RPMI7951 (cell line): Measurements from ENCODE around the gene SLC26A3. TPM values are rescaled to one million over a fixed set of nuclear protein-coding genes. Genes with fewer than 3 reads are reported as not detected.
A peak's percentile ranks its signal among the peaks of the same experiment; 100 is the strongest.

Experiments
- DNase-seq: peaks from one replicate; pipeline ENCODE4 v3.0.0-alpha.2; 2012; ENCODE audit warnings: low read depth
- total RNA-seq: library from RNA; depleted of rRNA; stranded (reverse); fragments of >200 nt; shearing (Covaris generic); gene quantifications from 2 replicates; pipeline ENCODE4 v1.2.3, GENCODE V29; 2014

The SLC26A3 gene
- total RNA-seq, 1 experiment from 2014 or later: not detected

DNA sequence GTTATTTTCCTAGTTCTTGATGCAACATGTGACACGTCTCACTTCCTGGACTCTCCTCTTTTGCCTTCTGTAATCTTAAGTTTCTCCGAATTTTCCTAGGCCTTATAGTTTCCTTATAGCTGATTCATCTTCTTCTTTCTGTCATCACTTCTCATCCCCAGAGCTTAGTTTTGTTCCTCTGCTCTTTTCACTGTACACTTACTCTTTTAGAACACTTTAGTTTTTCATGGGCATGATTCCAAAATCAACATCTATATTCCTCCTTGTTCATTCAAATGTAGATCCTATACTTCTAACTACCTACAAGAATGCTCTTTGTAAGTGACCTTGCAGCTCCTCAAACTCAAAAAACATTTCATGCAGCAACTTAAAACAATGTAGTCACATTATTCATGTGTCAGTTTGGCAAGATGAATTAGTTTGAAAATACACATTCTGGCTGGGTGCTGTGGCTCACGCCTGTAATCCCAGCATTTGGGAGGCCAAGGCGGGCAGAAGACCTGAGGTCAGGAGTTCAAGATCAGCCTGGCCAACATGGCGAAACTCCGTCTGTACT is 13.1 kb upstream of the SLC26A3 start:
- DNase-seq: no peak

DNA sequence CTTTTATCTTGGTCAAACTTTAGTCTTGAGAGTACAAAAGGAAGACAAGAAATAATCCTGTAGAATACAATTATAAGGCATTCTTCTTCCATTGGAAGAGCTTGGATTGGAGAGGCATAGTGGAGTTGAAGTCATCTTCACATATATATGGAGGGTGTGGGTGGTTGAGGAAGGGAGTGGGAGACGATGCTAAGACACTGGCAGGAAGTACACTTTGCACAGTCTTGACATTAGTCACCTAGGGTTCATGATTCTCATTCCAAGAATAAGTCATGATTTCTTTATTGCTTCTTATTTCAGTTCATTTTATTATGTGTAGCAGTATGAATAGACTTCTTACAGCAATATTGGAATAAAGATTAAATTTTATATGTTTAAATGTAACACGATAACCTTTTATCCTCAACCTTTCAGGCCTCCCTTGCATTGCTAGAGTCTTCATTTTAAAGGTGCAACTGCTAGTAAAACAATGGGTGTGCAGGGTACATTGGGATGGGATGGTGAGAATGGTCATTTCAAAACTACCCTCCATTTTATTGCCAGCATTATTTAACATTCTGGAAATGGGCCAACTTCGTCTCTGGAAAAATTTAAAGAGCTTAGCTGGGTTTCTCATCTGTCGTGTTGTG is 12.3 kb upstream of the SLC26A3 start:
- no peak for DNase-seq

DNA sequence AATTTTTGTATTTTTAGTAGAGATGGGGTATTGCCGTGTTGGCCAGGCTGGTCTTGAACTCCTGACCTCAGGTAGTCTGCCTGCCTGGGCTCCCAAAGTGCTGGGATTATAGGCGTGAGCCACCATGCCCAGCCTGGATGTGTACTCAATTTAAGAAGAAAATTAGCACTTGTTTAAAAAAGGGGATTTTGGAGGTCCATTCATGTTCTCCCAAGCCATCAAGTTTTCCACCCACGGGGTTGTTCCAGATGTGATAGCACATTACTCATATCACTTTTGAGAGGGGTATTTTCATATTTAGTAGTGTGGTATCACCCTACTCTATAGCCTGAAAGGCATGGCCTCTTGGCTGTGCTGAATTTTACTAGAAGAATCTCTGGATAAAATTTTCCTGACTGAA is 10.5 kb upstream of the SLC26A3 start:
- no peak for DNase-seq

DNA sequence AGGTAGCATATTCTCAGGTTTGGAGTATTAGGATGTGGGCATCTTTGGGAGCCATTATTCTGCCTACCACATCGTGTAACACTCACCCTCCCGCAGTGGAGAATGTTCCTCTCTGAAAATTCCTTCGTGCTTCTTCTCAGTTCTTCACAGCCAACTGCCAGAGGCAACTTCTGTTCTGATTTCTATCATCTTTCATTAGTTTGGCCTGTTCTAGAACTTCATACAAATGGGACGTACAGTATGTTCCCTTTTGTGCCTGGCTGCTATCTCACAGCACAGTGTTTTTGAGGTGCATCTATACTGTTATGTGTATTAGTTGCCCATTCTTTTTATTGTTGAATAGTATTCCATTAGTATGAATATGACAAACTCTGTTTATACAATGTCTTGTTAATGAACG is 8.9 kb upstream of the SLC26A3 start:
- no peak for DNase-seq

DNA sequence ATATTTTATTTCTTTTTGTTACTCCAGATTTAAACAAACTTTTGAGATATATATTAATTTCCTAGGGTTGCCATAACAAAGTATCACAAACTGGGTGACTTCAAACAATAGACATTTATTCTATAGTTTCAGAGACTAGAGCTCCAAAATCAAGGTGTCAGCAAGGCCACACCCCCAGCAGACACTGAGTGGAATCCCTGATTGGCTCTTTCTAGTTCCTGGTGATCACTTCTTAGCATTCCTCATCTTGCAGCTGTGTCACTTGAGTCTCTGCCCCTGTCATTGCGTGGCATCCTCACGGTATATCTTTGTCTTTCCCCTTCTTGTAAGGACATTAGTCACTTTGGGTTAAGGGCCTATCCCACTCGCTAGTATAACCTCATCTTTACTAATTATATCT is 7.6 kb upstream of the SLC26A3 start:
- no peak for DNase-seq

DNA sequence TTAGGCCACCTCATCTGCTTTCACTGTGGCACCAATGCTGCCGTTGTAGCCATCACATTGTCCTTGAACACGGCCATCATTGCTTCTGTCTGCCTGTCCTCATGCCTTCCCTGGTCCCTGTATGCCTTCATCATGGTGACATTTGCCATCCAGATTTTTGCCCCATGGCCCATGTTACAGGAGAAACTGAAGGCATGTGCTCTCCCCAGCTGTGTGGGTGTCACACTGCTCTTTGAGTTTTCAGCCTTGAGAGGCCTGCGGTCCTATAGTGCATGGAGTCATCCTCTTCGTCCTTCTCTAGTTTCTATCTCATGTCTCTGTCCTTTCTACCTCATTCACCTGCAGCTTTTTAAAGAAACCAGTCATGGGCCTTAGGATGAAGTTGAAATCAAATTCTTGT is 6.2 kb upstream of the SLC26A3 start:
- no peak for DNase-seq

DNA sequence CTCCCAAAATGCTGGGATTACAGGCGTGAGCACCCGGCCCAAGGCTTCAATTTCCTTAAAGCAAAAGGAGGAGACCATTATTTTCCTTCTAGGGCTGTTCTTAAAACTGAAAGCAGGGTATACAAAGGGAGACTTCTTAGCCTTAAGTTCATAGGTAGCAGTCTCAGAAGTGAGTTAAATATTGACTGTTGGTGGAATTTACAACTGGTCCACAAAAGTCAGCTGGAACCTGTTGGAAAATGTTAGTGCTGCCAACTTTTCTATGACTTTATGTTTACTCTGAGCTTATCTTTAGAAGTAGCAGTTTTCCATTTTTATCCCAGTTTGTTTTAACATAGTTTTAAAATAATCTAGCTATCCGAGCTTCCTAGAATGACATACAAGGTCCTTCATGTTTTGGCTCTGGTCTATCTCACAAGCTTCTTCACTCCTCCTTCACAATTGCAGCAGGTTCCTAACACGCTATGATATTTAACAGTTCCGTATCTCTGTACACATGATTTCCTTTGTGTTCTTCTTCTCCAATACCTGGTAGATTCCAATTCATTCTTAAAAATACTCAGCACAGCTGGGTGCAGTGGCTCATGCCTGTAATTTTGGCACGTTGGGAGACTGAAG is 3.3 kb downstream of the SLC26A3 start:
- no peak for DNase-seq

DNA sequence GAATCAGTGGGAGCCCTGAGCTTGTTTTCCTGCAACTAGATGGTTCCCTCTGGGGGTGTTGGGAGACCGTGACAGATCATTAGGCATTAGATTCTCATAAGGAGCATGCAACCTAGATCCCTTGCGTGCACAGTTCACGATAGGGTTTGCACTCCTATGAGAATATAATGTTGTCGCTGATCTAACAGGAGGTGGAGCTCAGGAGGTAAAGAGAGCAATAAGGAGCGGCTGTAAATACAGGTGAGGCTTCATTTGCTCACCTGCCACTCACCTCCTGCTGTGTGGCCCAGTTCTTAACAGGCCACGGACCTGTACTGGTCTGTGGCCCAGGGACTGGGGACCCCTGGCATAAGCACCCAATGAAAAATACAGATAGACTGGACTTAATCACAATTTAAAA is 10.7 kb downstream of the SLC26A3 start:
- no peak for DNase-seq

DNA sequence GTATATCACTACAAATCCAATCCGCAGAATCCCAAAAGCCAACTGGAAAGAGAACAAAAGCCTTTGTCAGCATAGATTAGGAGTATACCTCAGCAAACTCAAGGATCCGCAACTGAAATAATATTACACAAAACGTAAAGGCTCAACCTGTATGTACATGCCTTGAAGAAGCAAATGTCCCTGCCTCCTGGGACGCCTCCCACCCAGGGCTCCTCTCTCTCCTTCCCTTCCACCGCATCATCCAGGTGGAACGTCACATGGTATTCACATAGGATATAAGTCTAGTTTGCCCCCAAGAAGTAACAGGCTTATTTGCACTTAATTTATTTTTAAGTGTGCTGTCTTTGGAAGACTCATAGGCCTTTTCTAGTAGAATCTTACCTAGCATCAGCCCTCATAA is 13.4 kb downstream of the SLC26A3 start:
- no peak for DNase-seq

DNA sequence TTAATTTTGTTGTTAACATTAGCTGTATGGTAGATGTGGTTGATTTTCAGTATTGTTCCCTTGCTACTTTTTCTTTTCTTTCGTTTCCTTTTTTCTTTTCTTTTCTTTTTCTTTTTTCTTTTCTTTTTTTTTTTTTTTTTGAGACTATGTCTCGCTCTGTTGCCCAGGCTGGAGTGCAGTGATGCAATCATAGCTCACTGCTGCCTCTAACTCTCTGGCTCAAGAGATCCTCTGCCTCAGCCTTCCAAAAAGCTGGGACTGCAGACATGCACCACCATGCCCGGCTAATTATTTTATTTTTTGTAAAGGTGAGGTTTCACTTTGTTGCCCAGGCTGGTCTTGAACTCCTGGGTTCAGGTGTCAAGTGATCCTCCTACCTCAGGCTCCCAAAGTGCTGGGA is 14.4 kb downstream of the SLC26A3 start:
- DNase-seq: no peak

DNA sequence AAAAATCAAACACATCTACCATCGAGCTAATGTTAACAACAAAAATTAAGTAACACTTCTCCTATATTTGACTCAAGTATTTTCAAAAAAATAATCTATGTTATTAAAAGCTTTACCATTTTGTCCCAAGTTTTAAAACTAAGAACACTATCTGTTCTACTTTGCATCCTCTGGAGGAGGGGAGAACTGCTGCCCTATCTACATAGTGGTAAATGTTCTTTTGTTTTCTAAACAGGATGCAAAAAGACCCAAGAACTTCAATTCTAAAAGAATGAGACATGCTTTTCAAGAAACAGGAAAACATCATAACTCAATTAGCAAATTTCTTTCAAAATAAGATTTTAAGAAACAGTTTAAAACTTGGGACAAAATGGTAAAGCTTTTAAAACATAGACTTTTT is 14.8 kb downstream of the SLC26A3 start:
- no peak for DNase-seq

DNA sequence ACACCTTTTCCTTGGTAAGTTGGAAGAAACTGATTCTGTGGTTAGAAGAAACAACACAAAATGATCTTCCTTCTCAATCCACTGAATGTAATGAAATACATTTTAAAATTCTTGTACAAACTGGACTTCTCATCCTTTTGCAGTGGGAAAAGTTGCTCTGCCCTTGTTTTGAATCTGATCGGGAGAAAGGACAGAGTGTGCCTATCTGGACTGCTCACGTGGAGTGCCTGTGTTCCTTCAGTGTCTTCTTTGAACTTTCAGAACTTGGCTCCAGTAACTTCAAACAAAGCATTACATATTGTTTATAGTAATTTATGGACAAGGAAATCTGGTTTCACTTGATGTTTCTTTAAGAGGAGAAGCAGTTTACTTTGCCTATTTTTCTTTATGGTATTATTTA is 17.1 kb downstream of the SLC26A3 start:
- no peak for DNase-seq

DNA sequence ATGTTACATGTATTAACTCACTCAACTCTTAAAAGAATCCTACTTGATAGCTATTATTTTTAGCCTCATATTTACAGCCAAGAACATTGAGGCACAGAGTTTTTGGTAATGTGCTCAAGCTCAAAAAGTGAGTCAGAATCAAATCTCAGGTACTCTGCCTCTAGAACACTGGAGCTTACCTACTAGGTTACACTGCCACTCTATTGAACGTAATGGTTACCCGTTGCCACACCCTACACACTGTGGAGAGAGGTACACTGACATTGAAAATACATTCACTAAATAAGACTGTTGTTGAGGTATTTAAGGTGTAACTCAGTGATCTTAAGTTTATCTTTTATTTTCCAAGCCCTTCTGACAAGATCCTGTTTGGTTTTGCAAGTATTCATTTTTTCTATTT is 17.9 kb downstream of the SLC26A3 start:
- no peak for DNase-seq

DNA sequence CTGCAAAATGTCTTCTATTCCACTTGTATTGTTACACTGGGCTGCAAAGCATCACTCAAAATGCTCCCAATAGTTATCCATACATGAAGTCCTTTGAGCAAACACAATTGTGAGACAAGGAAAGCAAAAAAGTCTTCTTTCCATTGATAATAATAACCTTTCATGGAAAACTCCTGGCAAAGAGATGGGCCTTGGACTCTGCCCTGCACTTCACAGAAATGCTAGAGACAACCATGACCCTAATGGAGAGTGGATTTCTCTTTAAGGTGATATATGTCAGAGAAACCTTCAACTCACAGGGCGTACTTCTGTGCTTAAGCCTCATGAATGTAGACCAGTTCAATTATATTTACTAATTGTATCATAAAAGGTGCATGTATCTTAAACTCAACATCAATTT is 19.4 kb downstream of the SLC26A3 start:
- DNase-seq: no peak

DNA sequence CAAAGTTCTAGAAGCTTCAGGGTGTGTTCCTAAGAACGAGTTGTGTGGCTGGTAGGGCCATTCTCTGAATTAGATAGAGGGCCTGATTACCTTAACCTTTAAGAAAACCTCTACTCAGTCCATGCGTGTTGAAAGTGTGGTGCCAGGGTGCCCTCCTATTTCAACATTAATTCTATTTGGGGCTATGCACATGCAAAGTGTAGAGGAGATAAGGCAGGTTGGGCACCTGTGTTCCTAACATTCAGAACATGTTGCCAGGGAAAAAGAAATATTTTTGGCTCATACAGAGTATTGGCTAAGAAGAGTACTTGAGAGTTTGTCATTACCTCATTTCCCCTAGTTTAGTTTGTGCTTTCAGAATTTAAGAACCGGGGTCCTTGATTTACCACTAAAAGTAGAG is 20.6 kb downstream of the SLC26A3 start:
- no peak for DNase-seq

DNA sequence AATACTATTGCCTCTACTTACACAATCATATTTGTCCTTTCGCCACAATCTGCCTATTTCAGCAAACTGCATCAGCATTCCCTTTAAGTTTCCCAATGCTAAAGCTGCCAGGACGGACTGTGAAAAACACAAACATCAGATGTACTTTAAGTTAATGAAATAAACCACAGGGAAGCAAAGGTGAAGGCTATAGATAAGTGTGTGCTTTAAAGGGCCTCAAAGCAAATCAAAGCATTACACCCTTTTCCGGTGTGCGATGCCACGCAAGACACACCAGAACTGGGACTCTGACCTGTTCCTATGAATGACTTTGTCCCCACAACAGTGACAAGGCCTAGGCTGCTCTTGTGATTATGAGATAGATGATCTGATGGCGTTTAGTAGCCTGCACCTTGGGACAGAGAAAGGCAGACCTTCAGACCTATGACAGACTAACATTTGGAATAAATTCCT is 23.4 kb downstream of the SLC26A3 start:
- DNase-seq: no peak

DNA sequence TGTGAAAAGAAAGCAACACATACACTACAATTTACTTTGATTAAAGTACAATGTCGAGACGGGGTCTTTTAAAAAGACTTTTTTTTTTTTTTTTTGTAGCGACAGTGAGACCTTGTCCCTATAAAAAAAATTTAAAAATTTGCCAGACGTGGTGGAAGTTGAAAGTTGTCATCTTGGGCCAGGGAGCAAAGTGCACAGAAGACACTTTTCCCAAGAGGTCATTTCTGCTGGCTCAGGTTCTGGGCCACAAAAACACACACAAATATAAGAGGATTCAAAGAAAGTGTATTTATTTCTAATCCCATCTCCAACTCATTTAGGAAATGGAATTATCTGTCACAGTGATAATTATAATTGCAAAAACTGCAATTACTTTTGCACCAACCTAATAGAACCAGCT is 24.7 kb downstream of the SLC26A3 start:
- no peak for DNase-seq

DNA sequence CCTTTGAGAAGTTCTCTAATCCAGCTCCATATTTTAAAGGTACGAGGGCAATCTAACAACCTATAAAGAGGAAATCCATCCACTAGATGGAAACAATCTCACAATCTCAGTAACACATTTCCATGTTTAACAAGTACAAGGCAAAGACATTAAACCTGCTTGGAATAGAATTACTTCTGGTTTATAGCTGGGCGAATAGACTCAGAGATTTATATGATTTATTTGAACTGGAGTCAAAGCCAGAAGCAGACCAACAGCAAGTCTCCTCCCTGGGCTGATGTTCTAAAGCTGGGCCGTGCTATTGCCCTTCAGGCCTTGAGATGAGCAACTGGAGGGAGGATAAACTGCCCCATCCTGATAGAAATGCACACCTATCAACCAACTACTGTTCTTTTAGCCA is 25.3 kb downstream of the SLC26A3 start:
- DNase-seq: no peak

DNA sequence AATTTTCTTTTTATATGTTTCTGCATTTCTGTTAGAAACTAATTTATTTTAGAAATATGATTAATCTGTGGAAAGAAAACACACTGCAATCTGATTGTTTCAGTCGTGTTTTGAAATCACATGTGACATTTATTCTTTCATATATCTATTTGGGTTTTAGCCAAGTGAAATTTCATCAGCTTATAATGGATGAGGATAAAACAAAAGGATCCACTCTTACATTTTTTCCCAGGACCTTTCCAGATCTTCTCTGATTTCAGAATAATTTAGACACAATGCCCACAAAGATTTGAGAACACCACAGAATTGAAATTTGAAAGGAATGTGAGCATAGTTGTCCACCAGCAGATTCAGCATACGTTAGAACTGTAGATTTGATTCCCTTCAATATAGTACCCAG is 30.0 kb downstream of the SLC26A3 start:
- DNase-seq: no peak

DNA sequence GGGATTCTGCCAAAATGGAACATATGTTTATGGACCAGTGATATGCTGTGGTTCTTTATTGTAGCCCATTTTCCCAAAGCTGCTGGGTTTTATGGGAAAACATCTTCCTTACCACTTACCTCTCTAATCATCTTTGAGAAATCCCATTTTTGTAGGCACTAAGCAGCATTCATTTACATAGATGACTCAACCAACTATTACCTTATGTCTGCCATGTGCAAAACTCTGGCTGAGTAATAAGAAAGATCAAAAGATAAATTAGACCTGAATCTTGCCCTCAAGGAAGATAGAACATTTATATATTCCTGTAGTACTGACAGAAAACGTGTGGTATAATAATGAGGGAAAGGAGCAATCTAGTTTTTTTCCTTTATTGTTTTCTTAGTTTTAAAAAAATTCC is 34.8 kb downstream of the SLC26A3 start:
- peak; percentile 57 for DNase-seq

DNA sequence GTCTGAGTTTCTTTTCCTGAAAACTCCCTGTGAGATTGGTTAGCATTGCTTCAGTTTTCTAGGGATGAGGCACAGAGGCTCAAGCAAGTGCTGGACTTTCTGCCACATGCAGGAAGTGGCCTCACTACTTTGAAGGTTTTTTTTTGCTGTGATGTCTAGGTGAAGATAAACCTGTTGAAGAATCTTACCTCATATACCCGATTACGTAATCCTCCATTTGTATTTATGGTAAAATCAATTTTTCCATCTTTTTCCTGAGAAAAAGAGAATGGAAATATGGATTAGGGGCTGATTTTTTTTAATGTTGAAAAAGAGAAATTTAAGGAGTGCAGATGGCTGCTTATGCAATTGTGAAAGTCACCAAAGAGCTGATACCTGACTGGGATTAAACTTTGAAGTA is 35.6 kb downstream of the SLC26A3 start:
- no peak for DNase-seq

DNA sequence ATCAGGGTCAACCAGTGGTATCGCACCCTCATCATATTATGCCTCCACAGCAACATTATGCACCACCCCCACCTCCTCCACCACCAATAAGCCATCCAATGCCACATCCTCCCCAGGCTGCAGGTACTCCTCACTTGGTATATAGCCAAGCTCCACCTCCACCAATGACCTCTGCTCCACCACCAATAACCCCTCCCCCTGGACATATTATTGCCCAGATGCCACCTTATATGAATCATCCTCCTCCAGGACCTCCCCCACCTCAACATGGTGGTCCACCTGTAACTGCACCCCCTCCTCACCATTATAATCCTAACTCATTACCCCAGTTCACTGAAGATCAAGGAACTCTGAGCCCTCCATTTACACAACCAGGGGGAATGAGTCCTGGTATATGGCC is 44.4 kb downstream of the SLC26A3 start:
- no peak for DNase-seq

DNA sequence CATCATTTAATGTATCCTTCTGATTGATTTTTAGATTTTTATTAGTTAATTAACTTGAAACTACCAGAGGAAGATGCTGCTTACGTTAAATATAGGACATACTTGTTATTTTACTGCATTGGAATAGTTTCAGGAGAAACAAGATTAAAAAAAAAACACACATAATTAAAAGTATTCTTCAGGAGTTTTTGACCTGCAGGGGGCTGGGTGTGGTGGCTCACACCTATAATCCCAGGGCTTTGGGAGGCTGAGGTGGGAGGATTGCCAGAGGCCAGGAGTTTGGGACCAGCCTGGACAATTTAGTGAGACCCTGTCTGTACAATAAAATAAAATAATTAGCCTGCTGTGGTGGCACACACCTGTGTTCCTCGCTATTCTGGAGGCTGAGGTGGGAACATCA is 48.4 kb downstream of the SLC26A3 start:
- DNase-seq: no peak

DNA sequence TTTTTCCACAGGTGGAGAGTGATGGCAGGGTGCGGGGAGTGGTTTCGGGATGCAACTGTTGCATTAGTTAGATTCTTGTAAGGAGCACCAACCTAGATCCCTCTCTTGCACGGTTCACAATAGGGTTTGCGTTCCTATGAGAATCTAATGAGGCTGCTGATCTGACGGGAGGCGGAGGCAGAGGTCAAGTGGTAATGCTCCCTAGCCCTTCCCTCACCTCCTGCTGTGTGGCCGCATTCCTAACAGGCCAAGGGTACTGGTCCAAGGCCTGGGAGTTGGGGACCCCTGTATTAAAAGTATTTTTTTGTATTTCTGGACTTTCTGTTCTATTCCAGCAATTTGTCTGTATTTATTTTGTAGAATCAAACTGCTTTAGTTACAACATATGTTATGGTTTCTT is 51.9 kb downstream of the SLC26A3 start:
- no peak for DNase-seq
